Heart right ventricle (tissue), 16 donors: ENCODE measurements around the gene PXYLP1. TPM values are rescaled to one million over a fixed set of nuclear protein-coding genes. Genes with fewer than 3 reads are reported as not detected.

Experiments
- ATAC-seq, 8 donors: fragments of 200-7000 bp; cut with Tn5 transposase; one replicate each; pipeline ENCODE4 v1.9.1; 2020; ENCODE audit warnings: mild to moderate bottlenecking in 8 of 8, moderate library complexity in 8 of 8, moderate number of reproducible peaks in 1 of 8
- DNase-seq, 2 donors: peaks; one replicate each; pipeline ENCODE4 v3.0.0-alpha.2; 2020
- H3K27ac ChIP-seq, 10 donors: fragments of 200-600 bp; sonication (generic) in 2 of 10; one replicate each; pipeline versions ENCODE4 v1.5.0 to v1.8.0; 2020 to 2022; ENCODE audit warnings: mild to moderate bottlenecking in 3 of 10
- H3K27me3 ChIP-seq, 7 donors: fragments of 200-600 bp; one replicate each; pipeline ENCODE4 v1.8.0; 2021 to 2022; ENCODE audit warnings: mild to moderate bottlenecking in 2 of 7
- H3K36me3 ChIP-seq, 9 donors: fragments of 200-600 bp; sonication (generic) in 1 of 9; one replicate each; pipeline versions ENCODE4 v1.5.0 to v1.8.0; 2020 to 2022; ENCODE audit warnings: mild to moderate bottlenecking in 2 of 9
- H3K4me1 ChIP-seq, 9 donors: fragments of 200-600 bp; sonication (generic) in 1 of 9; one replicate each; pipeline versions ENCODE4 v1.5.0 to v1.8.0; 2020 to 2022; ENCODE audit warnings: mild to moderate bottlenecking in 4 of 9
- H3K4me3 ChIP-seq, 10 donors: fragments of 200-600 bp; sonication (generic) in 2 of 10; one replicate each; pipeline versions ENCODE4 v1.5.0 to v1.8.0; 2020 to 2022; ENCODE audit warnings: mild to moderate bottlenecking in 7 of 10, moderate library complexity in 2 of 10
- H3K9me3 ChIP-seq, 11 donors: fragments of 200-600 bp in 10 of 11; sonication (generic) in 2 of 11; one replicate each; pipeline versions ENCODE4 v1.5.0 to v1.8.0; 2013 to 2022; ENCODE audit warnings: mild to moderate bottlenecking in 2 of 11, control low read depth in 1 of 11, moderate library complexity in 1 of 11
- WGBS, 2 donors: extraction: QIAGEN DNeasy Blood & Tissue Kit; methylation state at CpG; one replicate each; pipeline ENCODE4 v1.1.7; 2013; ENCODE audit warnings: inconsistent platforms in 1 of 2; 5-methylcytosine and 5-hydroxymethylcytosine counted together
- intact Hi-C, 10 donors: fragments of 100-400 bp; cut with DNase I; formaldehyde crosslinking; loops; one replicate each; pipeline versions ENCODE4 v1.11.1 to v1.14.2; 2022
- polyA plus RNA-seq, 2 donors: library from polyadenylated mRNA; stranded (reverse); fragments of 200-250 nt; gene quantifications; one replicate each; pipeline ENCODE4 v1.2.3, GENCODE V29; 2013
- total RNA-seq, 10 donors: library from RNA; stranded (reverse); fragmentation: NEBNext Ultra II Directional in 3 of 10; extraction: Animal tissue kit (Norgen Biotek cat#: 25700) in 3 of 10; gene quantifications; one replicate each; pipeline versions ENCODE4 v1.2.1 to v1.2.4, GENCODE V29; 2021 to 2023
- TF ChIP-seq, protein P1 (sequence below), 9 donors: fragments of 200-600 bp; sonication (generic) in 2 of 9; IDR thresholded peaks; one replicate each; pipeline versions ENCODE4 v1.5.0 to v1.8.0; 2021 to 2022; ENCODE audit warnings: antibody characterized with exemption in 9 of 9, mild to moderate bottlenecking in 5 of 9, moderate library complexity in 1 of 9
- donor health status: Arrhythmogenic right ventricular cardiomyopathy.
- donor health status: ischemic (EF 13 %, LVEDD 7.1; RV severe dilation, severe dysfunction).
- donor health status: healthy with polysubstance abuse.
- donor health status: DM: no; HTN: yes; CAD: no.
- donor health status: DM: no; HTN: no; CAD: no.
- donor health status: ischemic (EF 25% LVEDD 6.9; RV normal size, moderate dysfunction).
- donor health status: ischemic (EF 25% LVEDD 5.7; RV mildly dilated, moderate dysfunction).
- donor health status: healthy.
- donor health status: DM: yes; HTN: yes; CAD: no.
- donor health status: Ischemic cardiomyopathy.
- donor health status: ischemic (EF 35%, LVEDD 5.7; RV mildly dilated, moderate dysfunction).
- donor health status: nonischemic (EF 11% LVEDD 7.7; RV severe dilation, severe dysfunction).
- donor health status: DM: yes; HTN: yes; CAD: no.
- donor health status: PGD.
- donor health status: ischemic (EF 29% LVEDD 5.4; RV normal size, mild dysfunction).
- donor health status: nonischemic (EF 23%, LVEDD 6.1; RV moderate dilation, normal function).

Gene PXYLP1
- total and polyA plus RNA-seq, 12 donors = 8.7 to 33.5 (median 17.9) TPM

DNA sequence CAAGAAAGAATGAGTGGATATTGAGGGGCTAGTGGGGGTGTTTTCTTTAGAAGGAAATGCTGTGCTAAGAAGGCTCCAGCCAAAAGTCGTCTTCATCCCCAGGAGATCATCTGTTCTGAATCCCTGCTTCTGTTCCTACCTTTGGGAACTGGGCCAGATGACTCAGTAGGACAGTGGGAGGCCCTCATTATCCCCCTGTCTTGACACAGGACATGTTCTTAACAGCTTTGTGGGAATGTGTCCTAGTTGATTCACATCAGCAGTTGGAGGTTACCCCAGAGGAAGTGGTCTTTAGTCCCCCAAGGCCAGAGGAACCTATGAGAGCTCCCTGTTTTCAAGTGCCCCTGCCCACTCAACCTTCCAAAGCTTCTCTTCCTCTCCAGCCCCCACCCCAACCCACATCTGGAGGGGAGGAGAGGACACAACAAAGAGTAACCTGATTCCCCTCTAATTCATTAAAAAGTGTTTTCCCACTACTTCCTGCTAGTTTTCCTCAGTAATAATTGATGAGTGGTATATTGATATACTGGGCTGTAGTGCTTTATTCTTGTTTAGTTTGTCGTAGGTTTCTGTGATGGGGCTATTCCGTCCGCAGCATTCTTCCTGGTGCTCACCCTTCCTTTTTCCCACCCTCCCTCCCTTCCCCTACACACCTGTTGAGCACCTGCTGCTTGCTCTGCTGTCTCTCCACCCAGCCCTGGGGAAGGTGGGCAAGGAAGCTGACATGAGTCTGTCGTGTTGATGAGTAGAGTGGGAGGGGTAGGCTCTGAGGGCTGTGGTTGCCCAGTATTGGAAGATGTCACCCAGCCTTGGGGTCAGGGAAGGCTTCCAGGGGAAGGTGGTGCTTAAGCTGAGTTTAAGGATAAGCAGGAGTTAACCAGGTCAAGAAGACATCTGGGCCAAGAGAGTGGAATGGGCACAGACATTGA, 9.3 kb downstream of the PXYLP1 start:
- H3K4me1 ChIP-seq = peaks cover 11 to 83% (median 60%) of the 10 kb centered on the region in 9 donors
- WGBS, 2 donors = 61 to 75% methylated on average over 5 of the region's 5 CpGs
- H3K36me3 ChIP-seq = peaks cover 0 to 1% (median 0%) of the 10 kb centered on the region in 9 donors
- H3K9me3 ChIP-seq = no peaks in the 10 kb centered on the region
- intact Hi-C loops = no loop called here
- peak in 1 of 8 donors; percentile 2 for ATAC-seq
- H3K27ac ChIP-seq = peak overlapping the region; percentile 24 to 89 (median 84)
- TF ChIP-seq, protein P1, sequence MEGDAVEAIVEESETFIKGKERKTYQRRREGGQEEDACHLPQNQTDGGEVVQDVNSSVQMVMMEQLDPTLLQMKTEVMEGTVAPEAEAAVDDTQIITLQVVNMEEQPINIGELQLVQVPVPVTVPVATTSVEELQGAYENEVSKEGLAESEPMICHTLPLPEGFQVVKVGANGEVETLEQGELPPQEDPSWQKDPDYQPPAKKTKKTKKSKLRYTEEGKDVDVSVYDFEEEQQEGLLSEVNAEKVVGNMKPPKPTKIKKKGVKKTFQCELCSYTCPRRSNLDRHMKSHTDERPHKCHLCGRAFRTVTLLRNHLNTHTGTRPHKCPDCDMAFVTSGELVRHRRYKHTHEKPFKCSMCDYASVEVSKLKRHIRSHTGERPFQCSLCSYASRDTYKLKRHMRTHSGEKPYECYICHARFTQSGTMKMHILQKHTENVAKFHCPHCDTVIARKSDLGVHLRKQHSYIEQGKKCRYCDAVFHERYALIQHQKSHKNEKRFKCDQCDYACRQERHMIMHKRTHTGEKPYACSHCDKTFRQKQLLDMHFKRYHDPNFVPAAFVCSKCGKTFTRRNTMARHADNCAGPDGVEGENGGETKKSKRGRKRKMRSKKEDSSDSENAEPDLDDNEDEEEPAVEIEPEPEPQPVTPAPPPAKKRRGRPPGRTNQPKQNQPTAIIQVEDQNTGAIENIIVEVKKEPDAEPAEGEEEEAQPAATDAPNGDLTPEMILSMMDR (IDR thresholded peaks at IDR 0.05) = no peak
- no peak overlapping the region for H3K4me3 ChIP-seq
- DNase-seq = no peak
- H3K27me3 ChIP-seq = no peaks in the 10 kb centered on the region

DNA sequence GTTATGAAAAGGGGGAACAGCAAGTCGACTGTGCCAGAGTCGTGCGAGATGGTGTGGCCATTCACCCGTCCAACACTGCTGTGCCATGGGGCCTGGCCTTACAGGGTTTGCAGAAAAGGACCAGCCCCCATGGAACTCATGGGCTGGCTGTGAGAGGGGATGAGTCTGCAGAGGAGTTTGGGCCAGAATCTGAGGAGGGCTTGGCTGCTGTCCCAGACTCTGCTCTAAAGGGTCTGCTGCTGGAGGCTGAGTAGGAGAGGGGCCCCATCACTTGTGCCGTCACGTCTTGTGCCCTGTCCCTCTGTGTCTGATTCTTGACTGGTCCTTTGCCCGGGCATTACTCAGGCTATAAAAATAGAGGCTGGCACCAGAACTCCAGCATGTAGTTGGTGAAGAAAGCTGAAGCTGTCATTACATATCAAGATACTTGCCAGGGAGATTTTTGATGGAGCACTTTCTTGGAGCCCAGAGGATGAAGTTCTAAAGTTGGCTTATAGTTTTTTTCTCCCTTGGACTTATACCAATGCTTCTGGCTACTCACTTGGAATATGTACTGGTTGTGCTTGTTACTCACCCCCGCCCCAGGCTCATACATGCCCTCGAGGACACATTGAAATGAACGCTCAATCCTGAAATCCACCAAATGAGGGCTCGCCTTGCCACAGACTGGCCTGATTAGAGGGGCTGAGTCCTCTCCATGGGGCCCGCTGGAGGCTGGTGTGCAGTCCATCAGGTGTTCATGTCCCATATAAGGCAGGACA, 10.2 kb downstream of the PXYLP1 start:
- Histone ChIP-seq H3K4me3 (peak overlapping the region in 3 of 10 donors; percentile 10 to 28 (median 18)), H3K27ac (peak overlapping the region; percentile 53 to 89 (median 85)), H3K9me3 (no peaks in the 10 kb centered on the region), H3K36me3 (no peaks in the 10 kb centered on the region), H3K27me3 (no peaks in the 10 kb centered on the region), H3K4me1 (peaks cover 11 to 90% (median 58%) of the 10 kb centered on the region in 9 donors)
- TF ChIP-seq, protein P1 (IDR thresholded peaks at IDR 0.05) = no peak
- intact Hi-C loops = no loop called here
- ATAC-seq (peak; percentile 57 to 91 (median 84)), DNase-seq (peak; percentile 57 to 78)
- WGBS, 2 donors = 41 to 62% methylated on average over 12 of the region's 12 CpGs

DNA sequence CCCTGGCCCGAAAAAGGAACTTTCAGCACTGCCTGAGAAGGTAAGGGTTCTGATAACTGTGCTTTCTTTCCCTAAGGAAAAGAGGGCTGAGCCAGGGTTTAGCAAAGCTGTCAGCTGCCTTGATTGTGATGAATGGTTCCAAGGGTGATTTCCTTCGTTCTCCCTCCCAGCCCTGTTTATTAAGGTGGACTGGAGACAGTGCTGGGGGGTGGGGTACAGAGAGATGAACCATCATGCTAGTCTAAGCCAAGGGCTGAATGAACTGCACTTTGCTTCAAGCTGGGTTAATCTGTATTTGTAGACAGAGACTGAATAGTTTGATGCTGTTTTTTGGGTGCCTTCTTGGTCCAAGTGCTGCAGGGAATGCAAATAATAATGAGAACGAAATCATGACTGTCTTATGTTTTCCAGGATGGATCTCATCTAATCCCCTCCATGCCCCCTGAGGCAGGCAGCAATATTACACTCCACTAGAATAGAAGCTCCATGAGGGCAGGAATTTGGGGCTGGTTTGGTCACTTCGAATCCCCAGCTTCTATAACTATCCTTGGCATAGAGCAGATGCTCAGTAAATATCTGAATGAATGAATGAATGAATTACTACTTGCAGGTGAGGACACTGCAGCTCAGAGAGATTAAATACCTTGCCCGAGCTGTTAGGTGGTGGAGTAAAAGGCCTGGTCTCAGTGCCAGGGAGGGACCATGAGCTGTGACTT, 10.9 kb downstream of the PXYLP1 start:
- peak in 4 of 8 donors; percentile 1 to 29 (median 6) for ATAC-seq

More for the DNA sequence above, 10.9 kb downstream of the PXYLP1 start:
- WGBS, 2 donors = 65 to 78% methylated on average over 5 of the region's 5 CpGs
- Histone ChIP-seq H3K36me3 (no peaks in the 10 kb centered on the region), H3K4me1 (peaks cover 11 to 87% (median 51%) of the 10 kb centered on the region in 9 donors), H3K4me3 (peak overlapping the region in 3 of 10 donors; percentile 10 to 28 (median 18)), H3K27ac (peak overlapping the region; percentile 53 to 89 (median 85)), H3K9me3 (no peaks in the 10 kb centered on the region), H3K27me3 (no peaks in the 10 kb centered on the region)
- no peak for DNase-seq
- TF ChIP-seq, protein P1 (IDR thresholded peaks at IDR 0.05) = no peak
- intact Hi-C loops = no loop called here
